ENCODE measurements around the gene PLIN3.
A peak's percentile ranks its signal among the peaks of the same experiment; 100 is the strongest.
"Not testable (repeated sequence)": the region's sequence is repeated elsewhere in the genome, so short reads cannot be mapped to it uniquely, and the experiment has no call there.

The PLIN3 gene, protein sequence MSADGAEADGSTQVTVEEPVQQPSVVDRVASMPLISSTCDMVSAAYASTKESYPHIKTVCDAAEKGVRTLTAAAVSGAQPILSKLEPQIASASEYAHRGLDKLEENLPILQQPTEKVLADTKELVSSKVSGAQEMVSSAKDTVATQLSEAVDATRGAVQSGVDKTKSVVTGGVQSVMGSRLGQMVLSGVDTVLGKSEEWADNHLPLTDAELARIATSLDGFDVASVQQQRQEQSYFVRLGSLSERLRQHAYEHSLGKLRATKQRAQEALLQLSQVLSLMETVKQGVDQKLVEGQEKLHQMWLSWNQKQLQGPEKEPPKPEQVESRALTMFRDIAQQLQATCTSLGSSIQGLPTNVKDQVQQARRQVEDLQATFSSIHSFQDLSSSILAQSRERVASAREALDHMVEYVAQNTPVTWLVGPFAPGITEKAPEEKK

DNA sequence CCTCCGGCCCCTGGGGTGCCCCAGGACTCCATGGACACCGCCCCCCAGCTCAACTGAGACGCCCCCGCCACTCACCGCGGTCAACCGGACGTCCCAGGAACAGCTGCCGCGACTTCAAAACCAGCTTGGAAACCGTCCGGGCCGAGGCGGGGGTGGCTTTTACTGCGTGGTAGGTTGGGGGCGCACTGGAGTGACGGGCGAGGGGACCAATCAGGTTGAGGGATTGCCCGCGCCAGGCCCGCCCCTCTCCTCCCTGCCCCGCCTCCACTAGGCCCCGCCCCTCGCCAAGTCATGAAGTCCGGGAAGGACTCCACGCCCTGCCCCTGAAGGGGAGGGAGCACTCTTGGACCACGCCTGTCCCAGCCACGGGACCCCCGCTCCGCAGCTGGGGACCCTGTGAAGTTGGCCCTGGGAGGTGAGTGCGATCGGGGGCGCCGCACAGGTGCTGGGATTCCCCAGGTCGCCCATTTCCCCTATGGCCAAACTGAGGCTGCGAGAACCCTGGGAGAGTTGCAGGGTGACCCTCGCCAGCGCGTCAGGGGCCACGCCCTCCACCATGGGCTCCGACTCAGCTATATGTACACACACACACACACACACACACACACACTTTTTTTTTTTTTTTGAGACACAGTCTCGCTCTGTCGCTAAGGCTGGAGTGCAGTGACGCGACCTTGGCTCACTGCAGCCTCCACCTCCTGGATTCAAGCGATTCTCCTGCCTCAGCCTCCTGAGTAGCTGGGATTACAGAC is at the start of gene PLIN3:
Gene PLIN3 (minus strand): TSS at position 134 of the 752 bp plus-strand sequence. CDS start 6,273 bp downstream, outside the sequence.
- peak; percentile 94 for DNase-seq (ENCODE audit: low read depth)

DNA sequence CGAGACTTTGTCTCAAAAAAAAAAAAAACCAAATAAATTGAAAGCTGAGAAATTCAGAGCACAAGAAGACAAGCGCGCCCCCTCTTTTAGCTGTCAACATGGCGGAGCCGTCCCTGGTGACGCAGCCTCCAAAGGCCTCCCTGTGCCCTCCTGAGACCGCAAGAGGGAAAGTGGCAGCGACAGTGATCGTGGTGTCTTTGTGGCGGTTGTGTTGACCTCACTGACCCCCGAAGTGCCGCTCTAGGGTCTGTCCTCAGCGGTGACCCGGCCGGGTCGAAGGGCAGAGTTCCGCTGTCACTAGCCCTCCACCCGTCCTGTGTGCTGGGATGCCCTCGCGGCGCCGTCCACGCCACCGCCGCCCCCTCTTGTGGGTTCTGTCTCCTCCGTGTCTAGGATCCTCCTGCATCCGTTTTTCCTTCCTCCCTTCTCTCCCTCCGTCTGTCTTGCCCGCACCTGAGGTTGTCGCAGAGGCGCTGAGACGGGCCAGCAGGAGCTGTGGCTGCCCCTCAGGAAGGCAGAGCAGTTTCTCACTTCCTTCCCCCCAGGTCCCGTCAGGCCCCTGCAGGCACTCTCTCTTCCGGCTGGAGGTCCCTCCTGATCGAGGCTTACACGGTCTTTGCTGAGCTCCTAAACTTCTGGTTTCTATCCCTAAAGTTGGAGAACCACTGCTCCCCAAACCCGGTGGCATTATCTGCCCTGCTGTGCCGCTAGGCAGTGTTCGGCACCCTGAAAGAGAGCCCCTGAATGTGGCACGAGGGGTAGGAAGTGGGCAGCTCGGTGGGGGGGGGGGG is 49.0 kb upstream of the PLIN3 start:
- DNase-seq (ENCODE audit: low read depth): peak; percentile 25

DNA sequence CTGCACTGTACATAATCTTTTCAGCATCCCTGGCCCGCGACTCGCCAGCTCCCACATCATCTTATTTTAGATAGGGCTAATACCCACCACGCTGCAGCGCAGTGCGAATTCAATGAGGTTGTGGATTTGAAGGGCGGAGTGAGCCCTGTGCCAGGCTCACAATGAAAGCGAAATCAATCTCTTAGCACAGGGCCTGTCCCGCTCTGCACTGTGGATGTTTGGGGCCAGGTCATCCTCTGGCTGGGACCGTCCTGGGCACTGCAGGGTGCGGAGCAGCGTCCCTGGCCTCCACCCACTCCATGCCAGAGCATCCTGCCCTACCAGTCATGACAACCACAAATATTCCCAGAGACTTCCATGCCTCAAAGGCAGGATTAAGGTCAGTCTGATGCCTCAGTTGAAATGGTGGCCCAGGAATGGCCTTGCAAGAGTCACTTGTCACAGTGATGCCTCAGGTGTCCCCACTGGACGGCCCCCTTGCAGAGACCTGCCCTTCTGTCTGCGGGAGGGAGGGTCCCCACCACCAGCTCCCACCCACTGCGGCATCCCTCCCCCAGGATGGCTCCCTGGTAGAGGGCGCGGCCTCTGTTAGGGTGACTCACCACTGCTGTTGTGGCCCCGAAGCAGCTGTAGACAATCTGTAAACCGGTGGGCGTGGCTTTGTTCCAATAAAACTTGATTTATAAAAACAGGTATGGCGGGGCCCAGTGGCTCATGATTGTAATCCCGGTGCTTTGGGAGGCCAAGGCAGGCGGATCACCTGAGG is 47.5 kb upstream of the PLIN3 start:
- DNase-seq (ENCODE audit: low read depth): peak; percentile 63

DNA sequence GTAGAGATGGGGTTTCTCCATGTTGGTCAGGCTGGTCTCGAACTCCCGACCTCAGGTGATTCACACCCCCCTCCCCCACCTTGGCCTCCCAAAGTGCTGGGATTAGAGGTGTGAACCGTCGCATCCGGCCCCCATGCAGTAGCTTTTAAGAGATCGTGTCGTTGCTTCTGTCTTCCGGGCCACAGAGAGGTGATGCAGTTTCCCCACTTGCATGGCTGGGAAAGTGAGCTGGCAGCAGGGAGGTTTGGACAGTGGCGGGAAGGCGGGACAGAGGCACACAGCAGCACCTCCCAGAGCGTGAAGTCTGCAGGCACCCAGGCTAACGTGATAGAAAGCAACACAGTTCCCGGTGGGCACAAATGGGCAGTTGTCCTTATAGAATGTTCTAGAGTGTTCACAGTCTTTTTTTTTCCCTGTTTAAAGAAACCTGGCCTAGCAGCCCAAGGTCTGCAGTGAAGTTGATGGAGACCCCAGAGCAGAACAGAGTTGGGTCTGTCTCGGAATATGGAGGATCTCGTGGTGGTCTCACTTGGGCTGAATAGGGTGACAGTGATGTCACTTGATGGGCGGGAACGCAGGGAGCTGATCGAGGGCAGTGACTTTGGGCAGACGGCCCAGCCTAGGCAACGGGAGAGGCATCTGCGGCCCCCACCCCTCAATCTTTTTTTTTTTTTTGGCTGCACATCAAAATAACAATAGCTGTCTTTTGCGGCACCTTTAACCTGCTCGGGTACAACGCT is 46.7 kb upstream of the PLIN3 start:
- peak; percentile 38 for DNase-seq (ENCODE audit: low read depth)

DNA sequence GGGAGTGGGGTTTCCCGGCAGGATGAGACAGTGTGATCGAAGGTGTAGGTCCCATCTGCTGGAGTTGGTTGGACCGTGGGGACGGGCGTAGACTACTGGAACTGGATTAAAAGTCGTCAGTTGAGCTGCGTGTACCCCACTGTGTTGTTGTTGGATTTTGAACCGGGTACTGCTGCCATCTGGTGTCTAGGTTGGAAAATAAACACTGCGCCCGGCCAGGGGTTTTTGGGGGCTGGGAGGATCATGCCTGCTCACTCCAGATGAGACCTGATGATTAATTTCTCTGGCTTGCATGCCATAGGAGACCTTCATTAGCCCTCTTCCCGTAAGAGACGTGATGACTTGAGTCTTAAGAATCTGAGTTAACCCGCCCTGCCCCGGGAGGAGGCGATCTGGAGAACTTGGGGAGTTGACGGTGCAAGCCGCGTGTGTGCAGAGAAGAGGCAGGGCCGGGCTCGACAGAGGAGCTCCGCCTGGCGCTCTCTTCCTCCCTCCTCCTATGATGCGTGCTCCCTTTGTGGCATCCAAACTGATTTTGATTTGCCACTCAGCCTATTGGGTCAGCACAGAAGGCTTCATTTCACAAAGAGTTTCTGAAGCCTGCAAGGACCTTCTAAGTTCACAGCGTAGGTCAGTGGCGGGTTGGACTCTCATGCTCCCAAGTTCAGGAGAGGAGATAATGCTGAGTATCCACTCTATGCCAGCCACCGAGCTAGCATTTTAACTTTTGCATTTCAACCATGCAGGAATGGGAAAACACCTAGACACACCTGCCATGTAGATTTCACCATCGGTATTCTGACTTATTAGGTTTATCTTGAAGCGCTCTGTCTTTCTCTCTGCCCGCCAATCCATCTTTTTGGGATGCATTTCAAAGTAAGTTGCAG is 44.6 kb upstream of the PLIN3 start:
- DNase-seq (ENCODE audit: low read depth): peak; percentile 75

DNA sequence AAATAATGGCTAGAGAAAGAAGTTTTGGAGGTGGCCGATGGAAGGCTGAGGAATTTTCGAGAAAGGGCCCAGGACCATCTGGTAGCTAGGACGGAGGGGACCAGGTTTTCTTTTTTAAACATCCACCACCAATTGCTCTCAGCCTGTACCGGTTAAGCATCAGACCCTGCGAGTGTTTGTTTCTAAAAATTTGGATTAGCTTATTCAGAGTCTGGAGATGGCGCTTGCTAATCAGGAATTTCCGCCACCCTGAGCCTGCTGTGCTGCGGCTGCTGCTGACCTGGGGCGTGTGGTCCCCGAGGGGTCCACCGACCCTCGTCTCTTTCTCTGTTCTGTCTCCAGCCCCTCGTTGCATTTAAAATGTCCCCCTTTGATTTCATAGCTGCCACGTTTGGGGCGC is 43.8 kb upstream of the PLIN3 start:
- no peak for DNase-seq (ENCODE audit: low read depth)

DNA sequence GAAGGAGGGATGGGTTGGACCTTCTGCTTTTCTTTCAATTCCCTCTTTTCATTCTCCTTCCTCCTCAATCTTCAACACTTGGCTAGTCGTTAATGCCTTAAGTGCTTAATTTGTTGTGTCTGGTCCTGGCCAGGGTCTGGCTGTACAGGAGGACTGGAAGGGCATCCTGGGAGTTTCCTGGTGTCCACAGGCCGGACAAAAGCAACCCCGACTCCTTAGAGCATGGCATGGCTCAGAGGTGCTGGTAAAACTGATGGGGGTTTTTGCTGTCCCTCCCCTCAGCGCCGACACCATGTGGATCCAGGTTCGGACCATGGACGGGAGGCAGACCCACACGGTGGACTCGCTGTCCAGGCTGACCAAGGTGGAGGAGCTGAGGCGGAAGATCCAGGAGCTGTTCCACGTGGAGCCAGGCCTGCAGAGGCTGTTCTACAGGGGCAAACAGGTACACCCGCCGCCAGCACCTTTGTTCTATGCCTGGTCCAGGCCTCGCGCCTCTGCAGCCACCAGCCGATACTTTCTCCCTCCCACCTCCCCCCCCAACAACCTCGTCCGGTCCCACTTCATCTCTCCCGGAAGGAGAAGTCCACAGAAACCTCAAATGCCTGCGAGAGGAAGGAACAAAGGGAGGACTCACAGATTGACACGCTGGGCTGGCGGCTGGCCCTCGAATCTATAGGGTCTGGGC is 43.3 kb upstream of the PLIN3 start:
- no peak for DNase-seq (ENCODE audit: low read depth)

DNA sequence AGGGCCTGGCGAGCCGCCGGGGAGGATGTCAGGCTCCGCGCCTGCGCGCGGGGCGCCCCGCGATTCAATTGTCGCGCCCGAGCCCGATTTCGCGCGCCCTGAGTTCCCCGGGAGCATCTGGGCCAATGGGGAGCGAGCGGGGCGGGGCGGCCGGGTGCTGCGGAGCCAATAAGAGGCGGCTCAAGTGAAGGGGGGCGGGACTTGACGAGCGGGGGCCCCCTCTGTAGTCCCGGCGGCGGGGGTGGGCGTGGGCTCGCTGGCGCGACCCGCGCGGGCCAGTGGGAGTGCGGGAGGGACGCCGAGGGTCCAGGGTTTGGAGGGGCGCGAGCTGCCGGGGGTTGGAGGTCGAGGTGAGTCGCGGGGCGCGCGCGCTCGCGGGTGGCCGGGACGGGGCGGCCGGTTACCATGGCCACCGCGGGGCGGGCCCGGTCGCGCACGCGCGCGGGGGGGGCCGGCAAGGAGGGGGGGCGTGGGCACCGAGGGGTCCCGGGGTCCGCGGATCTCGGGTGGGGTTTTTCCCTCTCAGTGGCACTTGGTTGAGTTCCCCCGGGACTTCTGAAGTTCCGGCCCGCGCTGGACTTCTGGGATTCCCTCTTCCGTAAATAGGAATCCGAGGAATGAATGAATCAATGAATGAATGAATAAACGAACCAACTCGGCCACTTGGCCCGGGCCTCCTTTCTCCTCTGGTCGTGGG is 42.6 kb upstream of the PLIN3 start:
- peak; percentile 95 for DNase-seq (ENCODE audit: low read depth)

DNA sequence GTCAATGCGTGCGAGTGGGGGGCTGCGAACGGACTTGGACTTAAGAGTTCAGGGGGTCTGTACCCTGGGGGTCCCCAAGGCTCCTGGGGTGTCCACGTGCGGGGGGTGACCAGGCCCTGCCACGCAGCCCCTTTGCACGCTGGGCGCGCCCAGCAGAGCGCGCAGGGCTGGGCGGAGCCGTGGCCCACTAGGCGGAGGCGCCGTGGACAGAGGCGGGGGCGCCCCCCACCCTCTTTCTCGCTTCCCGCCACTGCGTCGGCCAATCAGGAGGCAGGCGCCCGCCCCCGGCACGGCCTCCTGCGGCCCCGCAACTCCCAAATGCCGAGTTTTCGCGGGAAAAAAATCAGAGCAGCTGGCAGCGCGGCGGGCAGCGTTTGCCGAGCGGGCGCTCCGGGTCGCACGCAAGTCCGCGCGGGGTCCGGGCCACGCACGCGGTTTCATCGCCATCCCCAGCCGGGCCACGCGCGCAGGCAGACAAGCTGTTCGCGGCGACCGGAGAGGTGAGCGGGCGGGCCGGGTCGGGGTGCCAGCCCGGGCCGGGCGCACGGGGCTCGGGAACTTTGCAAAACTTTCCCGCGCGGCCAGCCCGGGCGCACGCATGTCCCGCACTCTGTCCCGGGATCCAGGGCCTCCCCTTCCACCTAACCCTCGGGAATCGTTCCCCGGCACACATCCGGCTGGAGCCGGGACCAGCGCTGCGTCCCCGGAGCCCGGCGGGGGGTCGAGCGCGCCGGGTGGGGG is 41.9 kb upstream of the PLIN3 start, which contains the start of gene UHRF1:
Gene UHRF1 (plus strand): TSS at position 346 of the 741 bp plus-strand sequence. CDS start 1,385 bp downstream, outside the sequence.
- DNase-seq (ENCODE audit: low read depth): peak; percentile 86

DNA sequence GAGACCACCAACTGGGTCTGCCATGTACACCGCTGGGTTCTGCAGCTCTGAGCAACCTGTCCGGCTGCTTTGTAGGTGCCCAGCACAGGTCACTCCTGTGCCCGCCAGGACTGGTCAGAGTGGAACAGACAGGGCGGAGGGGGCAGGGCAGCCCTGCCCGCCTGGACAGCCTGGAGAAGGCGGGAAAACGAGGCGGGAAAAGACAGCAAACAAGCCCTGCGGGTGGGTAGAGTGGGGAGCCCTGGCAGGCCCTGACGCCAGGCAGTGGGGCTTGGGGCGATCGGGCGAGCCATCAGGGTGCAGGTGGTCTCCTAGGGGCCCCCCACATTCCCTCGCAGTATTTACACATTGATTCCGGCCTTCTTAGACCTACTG is 41.3 kb upstream of the PLIN3 start:
- no peak for DNase-seq (ENCODE audit: low read depth)

DNA sequence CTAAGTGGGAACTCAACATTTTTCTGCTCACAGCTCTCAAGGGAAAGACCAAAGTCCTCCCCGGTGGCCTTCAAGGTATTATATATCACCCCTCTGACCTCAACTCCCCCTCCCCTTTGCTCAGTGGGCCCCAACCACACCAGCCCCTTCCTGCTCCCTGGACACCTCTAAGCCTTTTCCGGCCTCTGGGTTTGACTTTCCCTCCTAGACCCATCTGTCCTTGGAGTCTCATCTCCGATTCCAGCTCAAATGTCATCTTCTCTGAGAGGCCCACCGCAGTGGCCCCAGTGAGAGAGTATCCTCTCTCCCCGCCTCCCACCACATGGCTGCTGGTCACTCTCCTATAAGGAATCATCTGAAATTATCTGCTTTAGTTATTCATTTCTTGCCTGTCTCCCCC is 40.9 kb upstream of the PLIN3 start:
- no peak for DNase-seq (ENCODE audit: low read depth)

DNA sequence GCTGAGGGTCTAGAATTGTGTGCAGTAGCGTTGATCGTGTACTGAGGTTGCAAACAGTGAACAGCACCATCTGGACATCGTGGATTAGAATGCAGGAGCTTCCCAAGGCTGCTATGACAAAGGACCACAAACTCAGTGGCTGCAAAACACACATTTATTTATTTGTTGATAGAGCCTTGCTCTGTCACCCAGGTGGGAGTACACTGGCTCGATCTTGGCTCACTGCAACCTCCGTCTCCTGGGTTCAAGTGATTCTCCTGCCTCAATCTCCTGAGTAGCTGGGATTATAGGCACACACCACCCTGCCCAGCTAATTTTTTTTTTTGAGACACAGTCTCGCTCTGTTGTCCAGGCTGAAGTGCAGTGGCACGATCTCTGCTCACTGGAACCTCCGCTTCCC is 39.5 kb upstream of the PLIN3 start:
- no peak for DNase-seq (ENCODE audit: low read depth)

DNA sequence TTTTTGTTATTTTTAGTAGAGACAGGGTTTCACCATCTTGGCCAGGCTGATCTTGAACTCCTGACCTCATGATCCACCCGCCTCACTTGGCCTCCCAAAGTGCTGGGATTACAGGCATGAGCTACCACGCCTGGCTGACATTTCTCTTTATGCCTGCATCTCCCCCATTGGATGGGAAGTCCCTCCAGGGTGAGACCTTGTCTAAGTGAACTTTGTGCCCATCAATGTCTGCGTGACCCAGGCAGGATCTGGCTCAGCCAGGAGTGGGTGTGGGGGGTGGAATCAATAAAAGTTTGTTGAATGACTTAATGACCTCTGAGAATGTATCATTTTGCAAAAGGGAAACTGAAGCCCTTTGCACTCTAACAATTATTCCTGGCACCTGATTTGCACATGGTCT is 37.0 kb upstream of the PLIN3 start:
- DNase-seq (ENCODE audit: low read depth): no peak

DNA sequence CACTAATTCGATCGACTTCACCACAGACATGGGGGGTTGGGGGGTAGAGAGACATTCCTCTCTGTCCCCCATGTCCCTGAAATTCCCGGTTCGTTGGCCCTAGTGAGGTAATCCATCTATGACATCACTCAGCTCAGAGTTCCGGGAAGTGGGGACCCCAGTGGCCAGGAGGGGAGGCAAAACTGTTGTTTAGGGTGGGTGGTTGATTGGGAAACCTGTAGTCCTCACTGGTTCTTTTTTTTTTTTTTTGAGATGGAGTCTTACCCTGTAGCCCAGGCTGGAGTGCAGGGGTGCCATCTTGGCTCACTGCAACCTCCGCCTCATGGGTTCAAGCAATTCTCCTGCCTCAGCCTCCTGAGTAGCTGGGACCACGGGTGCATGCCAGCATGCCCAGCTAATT is 35.3 kb upstream of the PLIN3 start, which contains the start of gene ARRDC5:
Gene ARRDC5 (minus strand): TSS at position 101 of the 400 bp plus-strand sequence. CDS start 71 bp downstream, at position 30.
- no peak for DNase-seq (ENCODE audit: low read depth)

DNA sequence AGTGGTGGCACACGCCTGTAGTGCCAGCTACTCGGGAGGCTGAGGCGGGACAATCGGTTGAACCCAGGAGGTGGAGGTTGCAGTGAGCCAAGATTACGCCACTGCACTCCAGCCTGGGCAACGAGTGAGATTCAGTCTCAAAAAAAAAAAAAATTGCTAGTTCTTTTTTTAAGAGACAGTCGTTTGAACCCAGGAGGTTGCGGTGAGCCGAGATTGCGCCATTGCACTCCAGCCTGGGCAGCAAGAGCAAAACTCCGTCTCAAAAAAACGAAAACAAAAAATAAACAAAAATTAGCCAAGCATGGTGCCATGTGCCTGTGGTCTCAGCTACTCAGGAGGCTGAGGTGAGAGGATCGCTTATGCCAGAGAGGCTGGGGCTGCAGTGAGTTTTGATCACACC is 33.4 kb upstream of the PLIN3 start:
- not testable (repeated sequence) for DNase-seq (ENCODE audit: low read depth)

DNA sequence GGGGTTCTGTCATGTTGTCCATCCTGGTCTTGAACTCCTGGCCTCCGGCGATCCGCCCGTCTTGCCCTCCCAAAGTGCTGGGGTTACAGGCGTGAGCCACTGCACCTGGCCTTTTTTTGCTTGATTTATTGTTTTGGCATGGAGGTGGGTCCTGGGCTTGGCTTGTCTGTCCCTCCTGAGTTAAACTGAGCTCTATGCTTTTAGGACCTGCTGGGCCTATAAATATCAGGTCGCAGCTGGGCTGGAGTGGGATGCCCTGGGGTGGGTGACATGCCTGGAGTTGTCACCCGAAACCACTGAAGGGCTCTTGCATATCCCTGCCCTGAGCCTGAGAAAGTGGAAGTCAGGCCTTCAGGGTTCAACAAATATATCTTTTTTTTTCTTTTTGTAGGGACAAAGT is 29.7 kb upstream of the PLIN3 start:
- DNase-seq (ENCODE audit: low read depth): no peak

DNA sequence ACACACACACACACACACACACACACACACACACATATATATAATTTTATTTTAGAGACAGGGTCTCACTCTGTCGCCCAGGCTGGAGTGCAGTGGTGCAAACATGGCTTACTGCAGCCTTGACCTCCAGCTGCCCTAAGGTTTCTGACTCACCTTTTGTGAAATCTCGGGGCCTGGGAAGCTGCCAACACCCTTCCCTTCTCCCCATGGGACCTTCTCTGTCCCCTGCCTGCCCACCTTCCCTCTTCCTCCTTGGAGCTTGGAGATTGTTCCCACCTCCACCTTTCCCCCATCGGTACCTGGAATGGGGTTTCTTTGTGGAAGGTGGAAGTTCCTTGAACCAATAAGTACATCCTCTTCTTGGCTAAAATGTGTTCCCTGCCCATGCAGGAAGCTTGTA is 28.9 kb upstream of the PLIN3 start:
- DNase-seq (ENCODE audit: low read depth): no peak

DNA sequence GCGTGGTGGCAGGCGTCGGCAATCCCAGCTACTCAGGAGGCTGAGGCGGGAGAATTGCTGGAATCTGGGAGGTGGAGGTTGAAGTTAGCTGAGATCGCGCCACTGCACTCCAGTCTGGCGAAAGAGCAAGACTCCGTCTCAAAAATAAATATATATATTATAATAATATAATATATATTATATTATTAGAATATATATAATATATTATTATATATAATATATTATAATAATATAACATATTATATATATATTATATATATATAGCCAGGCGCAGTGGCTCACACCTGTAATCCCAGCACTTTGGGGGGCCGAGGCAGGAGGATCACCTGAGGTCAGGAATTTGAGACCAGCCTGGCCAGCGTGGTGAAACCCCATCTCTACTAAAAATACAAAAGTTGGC is 25.5 kb upstream of the PLIN3 start:
- not testable (repeated sequence) for DNase-seq (ENCODE audit: low read depth)
